Hepatocyte (in vitro differentiated cells): ENCODE measurements around the gene CDH18.

Experiments used
- CTCF ChIP-seq: fragments of 200-600 bp; sonication (generic); IDR thresholded peaks from 2 replicates; pipeline ENCODE4 v1.5.1; 2016; ENCODE audit warnings: antibody characterized with exemption, mild to moderate bottlenecking; ENCODE audit not compliant: poor library complexity
- EZH2 ChIP-seq: fragments of 200-600 bp; sonication (generic); IDR thresholded peaks from 2 replicates; pipeline ENCODE4 v1.6.1; 2016; ENCODE audit warnings: antibody characterized with exemption, mild to moderate bottlenecking, borderline replicate concordance

GRCh38 chr5:19709403-19709802 lies 278.6 kb downstream of the CDH18 start:
- TF ChIP-seq CTCF (no peak), EZH2 (no peak)
